BJ (cell line): Measurements from ENCODE around the gene TMEM161A. TPM values are rescaled to one million over a fixed set of nuclear protein-coding genes. Genes with fewer than 3 reads are reported as not detected.

Experiments used
- CTCF ChIA-PET: fragments of 350-600 bp; formaldehyde crosslinking; extraction: SDS; loops from one replicate; lab custom pipeline; 2021; ENCODE audit warnings: antibody characterized with exemption, inconsistent platforms; lab: Yijun Ruan, JAX
- POLR2A ChIA-PET: fragments of 300-600 bp; sonication (Branson Sonifier 250); formaldehyde crosslinking; extraction: SDS; loops from one replicate; lab custom pipeline; 2021; ENCODE audit warnings: antibody characterized with exemption; lab: Charles Lee
- DNase-seq: peaks from one replicate; pipeline ENCODE4 v3.0.0-alpha.2; 2011; ENCODE audit warnings: low read depth
- H3K27me3 ChIP-seq: 2 replicates; pipeline ENCODE4 v1.6.0; 2011; ENCODE audit warnings: low read length; ENCODE audit not compliant: control insufficient read depth, insufficient read depth
- H3K36me3 ChIP-seq: 2 replicates; pipeline ENCODE4 v1.5.1; 2011; ENCODE audit warnings: low read length; ENCODE audit not compliant: control insufficient read depth, insufficient read depth
- H3K4me3 ChIP-seq: 2 replicates; pipeline ENCODE4 v1.5.1; 2011; ENCODE audit warnings: low read depth, mild to moderate bottlenecking, control low read depth, low read length
- polyA plus RNA-seq: library from polyadenylated mRNA; depleted of rRNA; stranded (reverse); fragments of >200 nt; gene quantifications from 2 replicates; pipeline ENCODE4 v1.2.3, GENCODE V29; 2011
- TF ChIP-seq, protein P1 (sequence below): IDR thresholded peaks from 2 replicates; pipeline ENCODE4 v1.5.1; 2011; ENCODE audit warnings: low read depth, mild to moderate bottlenecking, control low read depth, inconsistent platforms, low read length, moderate library complexity; ENCODE audit not compliant: insufficient read depth

The TMEM161A gene
- polyA plus RNA-seq, 1 experiment = 40.1 TPM

DNA sequence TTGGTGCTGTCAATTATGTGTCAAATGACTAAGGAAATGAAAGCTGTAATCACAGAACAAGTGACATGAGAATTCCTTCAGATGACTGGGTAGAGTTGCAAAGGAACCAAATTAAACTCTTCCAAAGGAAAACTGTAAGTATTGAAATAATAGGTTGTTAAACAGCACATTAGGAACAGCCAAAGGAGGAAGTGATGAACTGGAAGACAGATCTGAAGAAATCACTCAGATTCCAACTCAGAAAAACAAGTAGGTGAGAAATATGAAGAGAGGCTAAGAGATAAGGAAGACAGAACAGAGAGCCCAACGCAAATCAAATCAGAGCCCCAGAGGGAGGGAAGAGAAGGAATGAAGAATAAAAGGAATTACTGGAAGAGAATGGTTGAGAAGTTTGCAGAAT lies 15.4 kb downstream of the TMEM161A start:
- no peak for DNase-seq
- ChIA-PET CTCF (no interaction called here), POLR2A (no interaction called here)
- H3K4me3 ChIP-seq = no peak overlapping the region
- peaks cover 1% of the 10 kb centered on the region; the same call in 1 of the 2 replicates for H3K36me3 ChIP-seq
- TF ChIP-seq, protein P1, sequence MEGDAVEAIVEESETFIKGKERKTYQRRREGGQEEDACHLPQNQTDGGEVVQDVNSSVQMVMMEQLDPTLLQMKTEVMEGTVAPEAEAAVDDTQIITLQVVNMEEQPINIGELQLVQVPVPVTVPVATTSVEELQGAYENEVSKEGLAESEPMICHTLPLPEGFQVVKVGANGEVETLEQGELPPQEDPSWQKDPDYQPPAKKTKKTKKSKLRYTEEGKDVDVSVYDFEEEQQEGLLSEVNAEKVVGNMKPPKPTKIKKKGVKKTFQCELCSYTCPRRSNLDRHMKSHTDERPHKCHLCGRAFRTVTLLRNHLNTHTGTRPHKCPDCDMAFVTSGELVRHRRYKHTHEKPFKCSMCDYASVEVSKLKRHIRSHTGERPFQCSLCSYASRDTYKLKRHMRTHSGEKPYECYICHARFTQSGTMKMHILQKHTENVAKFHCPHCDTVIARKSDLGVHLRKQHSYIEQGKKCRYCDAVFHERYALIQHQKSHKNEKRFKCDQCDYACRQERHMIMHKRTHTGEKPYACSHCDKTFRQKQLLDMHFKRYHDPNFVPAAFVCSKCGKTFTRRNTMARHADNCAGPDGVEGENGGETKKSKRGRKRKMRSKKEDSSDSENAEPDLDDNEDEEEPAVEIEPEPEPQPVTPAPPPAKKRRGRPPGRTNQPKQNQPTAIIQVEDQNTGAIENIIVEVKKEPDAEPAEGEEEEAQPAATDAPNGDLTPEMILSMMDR = no peak
- no peaks in the 10 kb centered on the region for H3K27me3 ChIP-seq

DNA sequence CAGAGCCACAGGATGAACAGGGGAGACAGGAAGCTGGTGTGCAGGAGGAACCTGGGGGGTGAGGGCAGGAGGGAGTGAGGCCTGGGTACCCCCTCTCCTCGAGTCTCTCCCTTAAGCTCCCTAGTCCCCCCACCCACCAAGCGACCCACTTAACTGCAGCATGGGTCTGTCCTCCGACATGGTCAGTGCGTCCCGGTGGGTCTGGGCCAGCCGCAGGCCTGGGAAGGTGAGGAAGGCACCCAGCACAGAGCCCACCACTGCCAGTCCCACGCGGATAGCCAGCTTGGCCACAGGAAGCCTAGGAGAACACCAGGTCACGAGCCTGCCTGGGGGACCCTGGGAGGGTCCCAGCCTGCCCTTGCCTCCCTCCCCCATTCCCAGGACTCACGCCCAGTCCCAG lies 16.9 kb downstream of the TMEM161A start:
- Histone ChIP-seq H3K27me3 (no peaks in the 10 kb centered on the region), H3K4me3 (no peak overlapping the region), H3K36me3 (peaks cover 1% of the 10 kb centered on the region; the same call in 1 of the 2 replicates)
- CTCF ChIA-PET = interaction anchor here (1.0 kb wide), 1 partner anchor 15 kb away, joined by 3 read pairs; no protein-coding TSS in a partner anchor
- DNase-seq = no peak
- POLR2A ChIA-PET = no interaction called here
- TF ChIP-seq, protein P1 = no peak

DNA sequence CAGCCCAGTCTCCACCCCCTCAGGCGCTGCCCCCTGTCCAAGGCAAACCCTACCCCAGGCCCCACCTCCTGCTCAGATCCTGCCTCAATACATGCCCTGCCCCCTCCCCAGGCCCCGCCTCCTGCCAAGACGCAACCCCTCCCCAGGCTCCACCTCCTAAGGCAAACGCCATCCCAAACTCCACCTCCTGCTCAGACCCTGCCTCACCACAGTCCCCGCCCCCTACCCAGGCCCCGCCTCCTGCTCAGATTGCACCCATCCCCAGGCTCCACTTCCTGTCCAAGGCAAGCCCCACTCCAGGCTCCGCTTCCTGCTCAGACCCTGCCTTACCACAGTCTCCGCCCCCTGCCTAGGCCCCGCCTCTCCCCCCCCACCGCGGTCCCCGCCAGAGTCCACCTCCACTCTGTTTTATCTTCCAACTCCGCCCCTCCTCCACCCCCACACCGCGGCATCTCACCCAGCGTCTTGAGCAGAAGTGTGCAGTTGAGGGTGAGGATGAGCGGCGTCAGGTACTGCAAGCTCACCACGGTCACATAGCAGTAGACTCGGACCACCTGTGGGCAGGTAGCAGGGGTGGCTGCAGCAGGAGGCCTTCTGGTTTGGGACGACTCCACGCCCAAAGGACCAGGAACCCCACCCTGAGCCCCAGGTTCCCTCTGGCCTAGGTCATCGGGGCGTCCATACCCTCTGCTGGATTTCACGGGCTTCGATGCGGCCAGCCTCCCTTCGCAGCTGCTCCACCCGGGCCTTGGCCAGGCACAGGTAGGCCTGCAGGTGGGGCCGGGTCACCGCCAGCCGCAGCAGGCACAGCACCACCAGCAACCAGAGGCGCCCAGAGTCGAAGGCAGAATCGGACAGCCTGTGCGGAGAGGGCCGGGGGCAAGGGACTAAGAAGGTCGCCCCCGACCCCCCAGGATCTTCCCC lies 17.7 kb downstream of the TMEM161A start:
- DNase-seq = no peak
- H3K36me3 ChIP-seq = peaks cover 1% of the 10 kb centered on the region; the same call in 1 of the 2 replicates
- H3K4me3 ChIP-seq = peak overlapping the region; percentile 23
- H3K27me3 ChIP-seq = no peaks in the 10 kb centered on the region
- TF ChIP-seq, protein P1 = no peak
- ChIA-PET POLR2A (no interaction called here), CTCF (interaction anchor here (1.0 kb wide), 1 partner anchor 16 kb away, joined by 3 read pairs; no protein-coding TSS in a partner anchor)

DNA sequence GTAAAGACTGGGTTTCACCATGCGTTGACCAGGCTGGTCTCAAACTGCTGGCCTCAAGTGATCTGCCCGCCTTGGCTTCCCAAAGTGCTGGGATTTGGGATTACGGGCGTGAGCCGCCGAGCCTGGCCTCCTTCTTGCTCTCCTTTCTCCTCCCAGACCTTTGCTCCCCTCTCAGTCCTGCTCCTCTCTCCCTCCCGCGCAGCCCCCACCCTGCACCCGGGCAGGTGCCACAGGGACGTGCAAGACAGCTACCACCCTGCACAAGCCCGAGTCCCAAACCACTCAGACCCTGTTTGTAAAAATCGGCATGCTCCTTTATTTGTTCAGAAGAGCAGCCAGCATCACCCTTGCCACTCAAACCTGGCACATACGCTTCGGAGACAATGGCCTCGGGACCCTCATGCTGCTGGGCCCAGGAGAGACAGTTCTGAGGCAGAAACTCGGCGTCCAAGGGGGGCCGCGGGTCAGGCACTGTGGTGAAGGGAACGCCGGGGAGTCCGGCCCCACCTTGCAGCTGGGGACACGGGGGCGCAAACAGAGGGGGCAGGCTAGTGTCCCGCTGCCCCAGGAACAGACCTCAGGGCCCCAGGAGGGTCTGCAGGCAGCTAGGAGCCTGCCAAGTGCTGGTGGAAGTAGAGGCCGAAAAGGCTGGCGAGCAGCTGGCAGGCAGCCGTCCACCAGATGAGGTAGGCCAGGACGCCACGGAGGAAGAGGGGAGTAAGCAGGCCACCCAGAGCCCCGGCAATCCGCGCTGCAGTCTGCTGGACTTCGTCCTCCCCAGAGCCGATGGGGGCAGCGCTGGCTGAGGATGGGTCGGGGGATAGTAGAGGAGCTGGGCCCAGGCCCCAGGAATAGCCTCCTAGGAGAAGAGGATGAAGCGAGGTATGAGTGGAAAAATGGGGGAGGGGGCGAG lies 18.7 kb downstream of the TMEM161A start:
- no peak for DNase-seq
- Histone ChIP-seq H3K4me3 (peak overlapping the region; percentile 1; the same call in 1 of the 2 replicates), H3K27me3 (no peaks in the 10 kb centered on the region), H3K36me3 (peaks cover 1% of the 10 kb centered on the region; the same call in 1 of the 2 replicates)
- TF ChIP-seq, protein P1 = no peak
- CTCF ChIA-PET = no interaction called here
- POLR2A ChIA-PET = no interaction called here
